HG03095 (cell line): Measurements from ENCODE around the gene TCF4.

Experiments used
- ATAC-seq: cut with Tn5 transposase; IDR thresholded peaks from one replicate; pipeline ENCODE4 v1.9.1; 2021; ENCODE audit warnings: moderate library complexity; ENCODE audit not compliant: unreplicated experiment

TCF4 gene

DNA sequence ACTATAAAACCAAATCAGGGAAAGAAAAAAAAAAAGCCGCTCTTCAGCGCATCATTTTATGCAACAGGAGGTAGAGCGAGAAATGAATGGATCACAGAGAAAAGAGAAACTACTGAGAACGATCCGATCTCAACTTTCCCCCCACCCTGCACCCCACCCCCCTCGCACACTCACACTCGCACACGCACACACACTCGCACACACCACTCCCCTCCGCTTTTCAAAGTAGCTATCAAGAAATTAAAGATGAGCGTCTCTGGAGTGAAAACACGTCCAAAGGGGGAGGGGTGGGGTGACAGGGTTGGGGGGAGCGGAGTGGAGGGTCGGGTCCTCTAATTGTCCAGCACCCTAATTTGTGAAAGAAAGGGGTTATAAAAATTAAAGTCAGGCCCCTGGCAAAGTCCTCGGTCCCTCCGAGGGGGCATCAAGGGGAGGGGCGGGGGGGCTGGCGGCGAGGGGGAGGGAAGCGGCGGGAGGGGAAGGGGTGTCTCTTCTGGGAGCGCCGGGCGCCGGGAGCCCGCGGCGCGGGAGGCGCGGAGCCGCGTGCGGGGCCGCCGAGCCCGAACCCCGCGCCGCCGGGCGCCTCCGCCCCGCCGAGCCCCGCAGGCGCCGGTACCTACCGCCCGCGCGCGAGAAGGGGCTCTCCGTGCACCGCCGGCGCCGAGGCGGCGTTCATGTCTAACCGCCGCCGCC, 428 bp downstream of the TCF4 start:
- ATAC-seq: no peak

DNA sequence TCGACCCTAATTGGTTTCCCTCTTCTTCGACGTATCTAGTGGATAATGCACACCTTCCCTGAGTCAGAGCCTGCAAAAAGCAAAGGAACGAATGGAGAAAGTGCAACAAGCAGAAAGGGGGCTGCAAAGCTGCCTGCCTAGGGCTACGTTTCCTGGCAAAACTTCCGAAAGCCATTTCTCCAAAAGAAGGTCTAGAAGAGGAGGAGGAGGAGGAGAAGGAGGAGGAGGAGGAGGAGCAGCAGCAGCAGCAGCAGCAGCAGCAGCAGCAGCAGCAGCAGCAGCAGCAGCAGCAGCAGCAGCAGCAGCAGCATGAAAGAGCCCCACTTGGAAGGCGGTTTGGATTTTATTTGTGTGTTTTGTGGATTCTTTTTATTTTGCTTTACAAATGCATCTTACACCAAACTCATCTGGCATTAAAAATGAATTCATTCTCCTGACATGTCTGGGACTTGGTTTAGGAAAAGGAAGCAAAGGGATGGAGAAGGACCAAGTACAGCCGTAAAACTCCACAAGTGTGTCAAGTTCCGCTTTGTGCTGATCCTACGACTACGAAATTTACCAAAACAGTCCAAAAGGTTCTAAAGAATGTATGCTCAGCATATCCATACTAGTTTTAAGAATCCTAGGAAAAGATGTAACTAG, 2.0 kb downstream of the TCF4 start:
- no peak for ATAC-seq

DNA sequence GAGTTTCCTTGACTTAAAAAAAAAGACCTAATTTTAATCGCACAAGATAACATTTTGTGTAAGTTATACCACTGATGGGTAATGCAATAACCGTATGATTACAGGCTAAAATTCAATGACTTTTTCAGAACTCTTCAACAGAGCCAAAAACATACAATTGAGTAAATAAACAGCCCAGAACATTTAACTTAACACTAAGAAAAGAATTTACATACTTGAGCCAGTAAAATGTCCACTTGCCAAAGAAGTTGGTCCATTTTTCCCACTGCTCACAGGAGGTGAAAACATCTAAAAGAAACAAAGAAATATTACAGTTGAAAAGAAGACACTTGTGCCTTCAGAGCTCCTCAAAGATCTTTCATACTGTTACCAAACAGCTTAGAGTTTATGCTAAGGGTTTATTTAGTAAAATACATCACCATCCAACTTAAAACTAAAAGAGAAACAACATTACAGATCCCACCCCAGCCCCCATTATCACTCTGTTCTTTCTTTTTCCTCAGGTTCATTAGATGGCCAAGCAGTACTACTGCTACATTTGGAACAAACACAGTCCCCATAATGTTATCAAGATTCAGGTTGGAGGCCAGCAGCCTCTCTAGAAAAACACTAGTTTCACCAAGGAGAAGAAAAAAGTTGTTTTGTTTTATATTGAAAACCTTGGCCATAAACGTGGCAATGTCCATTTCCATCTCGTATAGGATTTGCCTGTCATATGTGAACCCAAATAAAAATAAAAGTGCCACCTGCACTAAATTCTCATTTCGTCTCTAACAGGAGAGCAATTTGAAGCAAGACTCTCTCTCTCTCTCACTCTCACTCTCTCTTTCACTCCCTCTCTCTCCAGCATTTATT, 2.7 kb downstream of the TCF4 start:
- no peak for ATAC-seq

DNA sequence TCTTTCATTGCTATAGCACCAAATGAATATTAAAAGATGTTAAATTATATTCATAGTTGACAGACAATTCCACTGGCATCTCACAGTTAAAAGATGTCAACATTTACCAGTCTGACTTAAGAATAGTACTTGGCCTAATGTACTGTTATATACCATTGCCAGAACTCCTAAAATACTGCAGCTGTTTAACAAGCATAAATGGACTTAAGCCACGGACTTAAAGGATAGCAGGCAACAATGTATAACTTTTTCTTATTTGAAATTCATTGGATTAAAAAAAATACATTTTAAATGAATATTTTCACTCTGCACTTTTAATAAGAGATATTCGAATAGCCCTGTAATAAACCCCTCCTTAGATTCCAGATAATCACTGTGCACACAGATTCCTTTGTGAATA, 3.8 kb downstream of the TCF4 start:
- ATAC-seq: no peak

DNA sequence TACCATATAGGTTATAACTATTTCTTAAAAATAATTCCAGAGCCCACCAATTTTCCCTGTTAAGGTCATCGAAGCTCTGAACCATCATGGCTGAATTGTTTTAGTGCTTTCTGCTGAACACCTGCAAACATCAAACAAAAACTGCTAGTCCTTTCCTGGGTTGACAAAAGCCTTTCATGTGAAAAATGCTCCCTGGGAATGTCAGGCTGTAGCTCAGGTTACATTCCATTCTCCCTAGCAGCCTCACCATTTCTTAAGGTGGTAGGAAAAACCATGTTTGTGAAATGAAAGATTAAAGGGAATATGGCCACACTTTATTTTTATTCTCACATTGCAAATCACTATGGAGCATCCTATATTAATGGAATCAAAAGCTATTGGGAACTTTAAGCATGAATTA, 5.7 kb downstream of the TCF4 start:
- no peak for ATAC-seq

DNA sequence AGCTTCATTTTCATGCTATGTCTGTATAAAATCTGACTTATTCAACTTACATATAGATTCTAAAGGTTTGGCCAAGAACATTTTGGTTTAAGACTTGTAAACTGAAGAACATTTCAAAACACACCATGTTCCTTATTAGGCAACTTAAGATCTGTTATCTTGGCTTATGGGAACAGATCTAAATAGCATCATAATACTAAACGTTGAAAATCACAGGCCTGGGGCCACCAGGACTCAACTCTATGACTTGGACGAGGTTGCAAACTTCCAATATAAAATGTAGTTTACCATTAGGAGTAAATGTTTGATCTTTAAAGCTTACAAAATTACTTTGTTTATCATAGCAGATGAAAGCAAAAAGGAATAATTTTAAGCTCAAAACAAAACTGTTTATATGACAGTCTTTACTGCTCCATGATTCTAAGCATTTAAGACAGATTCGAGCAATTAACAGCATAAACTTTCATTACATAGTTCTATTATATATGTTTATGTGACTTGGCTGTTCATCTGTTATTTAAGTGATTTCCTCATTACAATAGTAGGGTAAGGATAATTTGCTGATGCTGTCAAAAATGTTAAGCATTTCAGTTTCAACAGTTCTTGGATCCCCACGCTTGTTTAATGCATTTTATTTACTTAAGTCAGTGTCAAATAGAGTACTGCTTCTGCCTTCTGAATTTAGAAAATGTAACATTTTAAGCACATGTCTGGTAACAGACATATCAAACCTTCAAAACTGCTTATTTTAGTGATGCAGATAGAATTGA, 8.3 kb downstream of the TCF4 start:
- ATAC-seq: no peak

DNA sequence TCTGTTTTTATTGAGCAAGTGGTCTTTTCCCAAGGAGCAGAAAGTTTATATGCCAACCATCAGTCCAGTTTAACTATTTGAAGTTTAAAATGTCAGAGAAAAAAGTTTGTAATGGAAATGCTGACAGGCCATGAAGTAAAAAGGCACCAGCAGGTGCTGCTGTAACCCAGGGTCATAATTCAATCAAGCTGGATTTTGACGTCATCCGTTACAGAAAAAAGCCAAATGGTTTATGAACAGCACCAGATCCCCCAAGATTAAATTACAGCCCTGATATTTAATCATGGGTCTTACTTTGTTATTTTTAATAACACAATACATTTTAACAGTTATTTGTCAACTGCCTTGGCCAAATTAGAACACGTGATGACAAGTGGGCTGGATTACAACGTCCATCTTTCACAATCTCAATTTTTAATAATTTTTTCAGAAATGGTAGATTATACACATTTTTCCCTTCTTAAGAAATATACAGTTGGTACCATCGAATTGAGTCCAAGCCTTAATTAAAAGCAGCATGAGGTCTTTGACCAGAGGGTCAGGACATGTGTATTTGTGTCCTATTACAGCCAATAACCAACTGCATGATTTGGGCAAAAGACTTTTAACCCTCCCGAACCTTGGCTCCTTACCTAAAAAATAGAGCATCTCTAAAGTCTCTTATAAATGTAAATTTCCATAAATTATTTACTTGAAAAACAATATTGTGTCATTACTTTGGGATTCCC, 10.0 kb downstream of the TCF4 start:
- ATAC-seq: no peak

DNA sequence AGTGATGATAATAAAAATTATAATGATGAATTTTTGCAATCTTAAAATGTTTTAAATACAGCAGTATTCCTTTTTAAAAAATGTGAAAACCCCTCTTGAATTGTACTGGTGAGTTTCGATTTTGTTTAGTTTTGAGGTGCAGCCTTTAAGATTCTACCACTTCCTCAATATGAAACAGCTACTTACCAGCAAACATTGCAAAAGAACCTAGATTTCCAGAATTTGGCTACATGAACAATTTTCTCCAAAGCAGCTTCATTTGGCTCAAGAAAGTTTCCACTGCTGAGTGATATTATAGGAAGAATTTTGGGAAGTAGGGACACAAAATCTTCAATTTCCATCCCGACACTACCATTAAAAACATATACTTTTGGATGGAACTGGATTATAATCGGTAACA, 12.0 kb downstream of the TCF4 start:
- no peak for ATAC-seq

DNA sequence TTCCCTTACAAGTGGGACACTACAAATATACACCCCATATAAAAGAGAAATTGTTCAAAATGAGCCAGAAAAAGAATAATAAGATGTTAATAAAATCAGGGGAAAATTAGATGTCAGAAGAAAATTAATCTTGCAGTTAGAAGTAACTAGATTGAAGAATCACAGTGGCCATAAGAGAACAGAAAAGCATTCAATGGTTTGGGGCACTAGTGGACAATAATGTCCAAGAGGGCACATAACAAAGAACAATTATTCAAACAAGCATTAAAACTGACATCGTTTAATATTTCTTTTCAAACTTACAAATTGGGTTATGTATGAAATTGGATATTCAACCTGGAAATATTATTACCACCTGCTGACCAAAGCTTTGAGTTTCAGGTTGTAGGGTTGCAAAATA, 12.9 kb downstream of the TCF4 start:
- ATAC-seq: no peak

DNA sequence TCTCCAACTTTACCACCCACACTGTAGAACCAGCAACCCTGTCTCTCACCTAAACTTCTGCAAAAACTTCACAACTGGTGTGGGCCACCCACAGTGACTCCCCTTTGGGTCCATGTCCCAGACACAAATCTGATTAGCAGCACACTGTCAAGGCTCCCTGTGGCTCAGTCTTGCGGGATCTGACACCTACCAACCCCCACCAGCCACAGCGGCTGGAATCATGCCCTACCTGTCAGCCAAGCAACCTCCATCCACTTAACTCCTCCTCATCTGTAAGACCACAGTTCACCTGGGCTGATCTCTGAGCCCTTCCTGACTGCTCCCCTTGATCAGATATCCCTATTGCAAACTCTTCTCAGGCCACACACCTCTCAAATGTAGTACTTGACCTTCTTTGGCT, 14.6 kb downstream of the TCF4 start:
- ATAC-seq: no peak

DNA sequence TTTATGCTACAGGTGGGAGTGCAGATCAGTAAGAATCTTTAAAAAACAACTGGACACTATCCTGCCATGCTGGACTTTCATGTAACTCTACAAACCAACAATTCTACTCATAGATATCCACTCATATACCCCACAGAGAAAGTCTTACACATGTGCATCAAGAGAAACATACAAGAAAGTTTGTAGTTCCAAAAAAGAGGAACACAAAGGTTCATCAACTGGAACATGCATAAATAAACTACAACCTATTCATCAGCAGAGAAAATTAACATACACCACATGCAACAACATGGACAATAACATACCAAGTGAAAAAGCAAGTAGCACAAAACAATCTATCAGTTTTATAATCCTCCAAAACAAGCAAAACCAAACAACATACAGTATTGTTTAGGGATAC, 17.0 kb downstream of the TCF4 start:
- no peak for ATAC-seq

DNA sequence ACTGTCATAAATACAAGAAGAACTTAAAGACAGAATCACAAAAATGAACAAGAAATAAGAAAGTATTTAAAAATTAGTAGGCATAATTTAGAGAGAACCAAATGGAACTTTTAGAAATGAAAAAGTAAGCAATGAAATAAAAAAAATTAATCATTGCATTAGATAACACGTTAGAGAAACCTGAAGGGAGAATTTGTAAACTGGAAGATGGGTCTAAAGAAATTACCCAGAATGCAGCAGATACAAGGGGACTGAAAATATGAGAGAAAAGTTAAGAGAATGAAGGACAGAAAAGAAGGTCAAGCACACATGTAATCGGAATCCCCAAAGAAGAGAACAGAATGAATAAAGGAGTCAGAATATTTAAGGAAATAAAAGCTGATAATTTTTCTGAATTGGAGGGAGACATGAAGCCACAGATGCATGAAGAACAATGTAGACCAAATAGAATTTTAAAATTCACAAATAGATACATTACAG, 21.5 kb downstream of the TCF4 start:
- ATAC-seq: no peak

DNA sequence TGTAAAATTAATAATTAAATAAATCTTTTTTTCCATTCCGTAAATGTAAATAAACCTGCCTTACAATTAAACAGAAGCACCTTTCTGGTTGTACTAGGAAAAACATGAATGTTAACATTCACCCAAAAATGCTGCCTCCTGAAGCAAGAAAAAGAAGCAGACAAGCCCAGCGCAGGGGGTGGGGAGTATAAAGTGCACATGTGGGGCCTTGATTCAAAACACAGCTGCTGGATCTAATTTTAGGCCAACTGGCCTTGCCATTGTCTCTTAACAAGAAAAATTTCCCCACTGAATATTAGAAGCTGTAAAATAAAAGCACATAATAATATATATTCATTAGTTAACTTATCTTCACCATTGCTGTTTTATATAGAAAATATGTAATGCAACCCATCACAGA, 28.3 kb downstream of the TCF4 start:
- ATAC-seq: no peak

DNA sequence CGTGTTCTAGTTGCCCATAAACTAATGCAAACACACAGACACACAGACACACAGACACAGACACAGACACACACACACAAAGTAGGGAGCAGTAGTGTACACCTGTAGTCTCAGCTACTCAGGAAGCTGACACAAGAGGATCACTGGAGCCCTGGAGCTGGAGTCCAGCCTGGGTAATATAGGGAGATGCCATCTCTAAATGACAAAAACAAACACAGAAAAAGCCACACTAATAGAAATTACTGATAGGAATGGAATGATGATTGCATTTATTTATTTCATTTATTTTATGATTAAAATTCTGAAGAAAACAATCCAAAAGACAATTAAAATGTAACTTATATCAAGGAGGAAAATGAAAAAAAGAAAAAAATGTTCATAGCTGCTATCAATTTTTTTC, 30.8 kb downstream of the TCF4 start:
- no peak for ATAC-seq

DNA sequence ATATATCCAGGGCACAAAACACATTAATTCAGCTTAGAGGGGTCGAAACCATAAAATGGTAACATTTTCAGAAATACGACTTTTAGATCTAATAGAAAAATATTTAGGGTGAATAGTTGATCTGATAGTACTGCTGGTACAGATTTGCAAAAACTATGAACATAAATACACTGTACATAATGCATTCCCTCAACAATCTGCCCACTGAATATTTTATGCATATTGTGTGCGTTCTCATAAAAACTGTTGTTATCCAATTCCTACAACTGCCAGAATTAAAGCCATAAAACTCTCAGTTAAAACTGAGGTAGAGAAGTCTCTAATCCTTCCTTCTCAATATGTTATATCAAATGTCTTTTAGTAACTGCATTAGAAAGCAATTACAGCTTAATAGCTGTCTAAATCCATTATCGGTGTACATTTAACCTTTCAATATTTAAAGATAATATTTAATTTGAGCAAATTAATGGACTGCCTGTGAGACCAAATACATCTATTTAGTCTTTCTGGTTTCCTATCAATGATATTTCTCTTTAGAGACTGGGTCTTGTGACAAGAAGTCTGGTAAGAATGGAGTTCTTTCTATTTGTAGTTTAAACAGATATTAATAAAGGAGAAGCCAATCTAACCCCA, 32.5 kb downstream of the TCF4 start:
- no peak for ATAC-seq

DNA sequence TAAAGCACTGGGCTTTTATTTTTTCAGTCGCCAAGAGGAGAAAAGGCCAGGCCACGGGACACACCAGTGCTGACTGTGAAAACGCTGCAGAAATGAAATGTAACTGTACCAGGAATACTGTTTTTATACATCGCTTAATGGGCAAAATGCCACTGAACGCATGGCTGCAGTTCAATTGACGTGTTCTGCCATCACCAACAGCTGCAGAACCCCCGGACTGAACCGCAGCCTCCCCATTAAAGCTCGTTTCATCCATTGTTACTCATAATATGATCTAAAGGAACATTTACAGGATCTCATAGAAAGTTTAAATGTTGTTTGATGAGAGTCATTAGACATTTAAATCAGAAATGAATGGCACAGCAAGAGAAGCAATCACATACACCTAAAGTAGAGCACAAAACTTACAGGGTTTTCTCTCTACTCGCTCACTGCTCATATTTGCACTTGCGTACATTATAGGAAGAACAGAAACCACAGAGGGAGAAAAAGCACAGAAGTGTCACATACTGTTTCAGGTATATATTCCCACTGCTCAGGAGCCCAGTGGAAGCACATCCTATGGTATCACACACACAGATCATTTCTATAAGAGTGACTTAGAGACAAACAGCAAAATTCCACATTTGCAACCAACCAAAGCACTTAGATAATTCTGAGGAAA, 35.3 kb downstream of the TCF4 start:
- ATAC-seq: no peak

DNA sequence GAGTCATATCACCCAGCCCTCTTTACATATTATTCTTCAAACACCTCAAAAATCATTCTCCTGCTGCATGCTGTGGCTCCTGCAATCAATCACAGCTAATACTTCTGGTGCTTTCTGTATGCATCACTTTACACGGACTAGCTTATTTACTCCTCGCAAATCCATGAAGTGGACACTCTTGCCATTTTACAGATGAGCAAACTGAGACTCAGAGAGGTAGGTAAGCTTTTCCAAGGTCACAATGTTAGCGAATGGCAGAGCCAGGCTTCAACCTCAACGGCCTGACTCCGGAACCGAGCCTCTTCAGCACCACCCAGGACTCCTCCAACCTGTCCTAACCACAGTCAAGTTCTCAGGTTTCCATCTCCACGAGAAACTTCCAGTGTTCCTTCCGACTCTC, 36.8 kb downstream of the TCF4 start:
- no peak for ATAC-seq

DNA sequence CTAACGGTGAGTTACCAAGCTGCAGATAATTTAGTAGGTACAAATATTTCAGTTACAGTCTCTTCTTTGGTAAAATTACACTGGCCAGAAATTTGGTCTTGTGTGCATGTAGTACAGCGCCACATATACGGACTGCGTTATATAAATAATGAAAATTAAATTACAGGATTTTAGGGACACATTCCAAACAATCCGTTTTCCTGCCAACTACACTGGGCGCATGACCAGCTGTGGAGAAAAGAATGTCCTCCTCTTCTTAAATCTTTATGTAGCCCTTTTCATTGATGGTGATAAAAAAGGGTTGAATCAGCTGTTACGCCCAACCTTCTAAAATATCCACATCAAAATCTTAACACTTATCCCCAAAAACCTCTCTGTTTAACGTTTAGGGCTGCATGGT, 37.5 kb downstream of the TCF4 start:
- ATAC-seq: no peak

DNA sequence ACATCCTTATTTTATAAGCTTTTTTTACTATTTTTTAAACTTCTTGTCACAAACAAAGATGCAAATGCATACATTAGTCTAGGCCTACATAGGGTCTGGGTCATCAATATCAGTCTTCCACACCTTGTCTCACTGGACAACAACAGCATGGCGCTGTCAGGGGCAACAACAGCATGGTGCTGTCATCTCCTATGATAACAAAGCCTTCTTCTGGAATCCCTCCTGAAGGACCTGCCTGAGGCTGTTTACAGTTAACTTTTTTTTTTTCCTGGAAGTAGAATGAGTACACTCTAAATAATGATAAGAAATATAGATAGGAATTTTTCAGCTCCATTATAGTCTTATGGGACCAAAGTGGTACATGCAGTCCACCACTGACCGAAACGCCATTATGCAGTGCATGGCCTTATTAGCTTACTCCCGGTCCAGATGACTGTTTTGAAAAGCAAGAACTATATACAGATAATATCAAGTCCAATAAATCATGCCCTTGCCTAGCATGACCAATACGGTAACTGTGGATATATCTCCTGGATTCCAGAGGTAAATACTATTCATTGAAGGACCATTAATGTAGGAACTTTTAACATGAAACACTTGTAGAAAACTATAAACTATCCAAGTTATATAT, 38.4 kb downstream of the TCF4 start:
- ATAC-seq: no peak
